Activated CD8-positive, alpha-beta memory T cell treated with anti-CD3 and anti-CD28 coated beads for 1 hour (primary cell): Measurements from ENCODE around the gene COX7A2L.
"Not testable (repeated sequence)": the region's sequence is repeated elsewhere in the genome, so short reads cannot be mapped to it uniquely, and the experiment has no call there.

Experiments used
- DNase-seq, 2 donors: peaks; one replicate each; pipeline ENCODE4 v3.0.0-alpha.2; 2020; ENCODE audit warnings: low read depth in 1 of 2; ENCODE audit errors: extremely low read depth in 1 of 2

The COX7A2L gene

DNA sequence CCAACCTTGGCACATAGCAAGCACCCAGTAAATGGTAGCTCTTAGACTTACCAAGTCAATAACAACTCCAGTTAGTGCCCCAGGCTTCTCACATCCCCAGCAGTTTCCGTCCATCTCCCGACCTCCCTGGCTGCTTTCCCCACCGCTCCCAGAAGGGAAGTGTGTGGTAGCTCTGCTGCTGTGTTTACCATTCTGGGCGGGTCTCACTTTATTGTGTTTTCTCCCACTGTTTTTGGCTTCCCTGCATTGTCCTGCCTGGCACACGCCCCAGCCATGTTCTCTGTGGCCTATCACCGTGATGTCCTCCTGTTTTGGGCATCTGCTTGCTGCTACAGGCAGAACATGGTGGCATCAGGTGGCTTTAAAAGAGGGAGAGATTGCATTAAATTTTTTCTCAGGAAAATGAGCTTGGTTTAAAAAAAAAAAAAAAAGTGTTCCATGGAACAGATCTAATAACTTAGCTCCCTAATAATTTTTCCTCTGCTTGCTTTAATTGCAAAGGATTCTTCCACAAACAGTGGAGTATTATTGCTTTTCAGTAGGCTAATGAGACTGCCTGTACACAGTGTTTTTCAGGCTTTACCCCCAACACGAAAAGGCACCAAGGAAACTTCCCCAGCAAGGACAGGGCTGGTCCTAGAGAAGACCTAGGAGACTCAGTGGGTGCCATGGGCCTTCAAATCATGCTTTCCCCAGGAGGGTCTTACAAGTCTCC is 8.0 kb upstream of the COX7A2L start:
- no peak for DNase-seq

DNA sequence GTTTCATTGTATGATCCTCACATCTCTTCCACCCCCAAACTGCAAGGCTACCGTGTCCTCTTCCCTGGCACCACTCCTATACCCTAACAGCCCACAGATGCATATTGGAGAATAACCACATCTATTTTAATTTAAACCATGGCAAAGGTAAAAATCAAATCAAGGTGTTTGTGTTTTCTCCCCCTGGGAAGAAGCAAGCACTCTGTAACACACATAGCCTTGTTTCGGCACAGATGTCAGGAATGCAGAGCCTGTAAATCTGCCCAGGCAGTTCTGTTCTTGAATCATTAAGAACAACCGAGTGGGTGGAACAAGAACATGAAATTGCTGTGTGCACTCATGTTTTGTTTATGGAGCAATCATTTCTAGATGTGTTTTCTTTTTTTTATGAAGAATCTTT is 6.8 kb upstream of the COX7A2L start:
- no peak for DNase-seq

DNA sequence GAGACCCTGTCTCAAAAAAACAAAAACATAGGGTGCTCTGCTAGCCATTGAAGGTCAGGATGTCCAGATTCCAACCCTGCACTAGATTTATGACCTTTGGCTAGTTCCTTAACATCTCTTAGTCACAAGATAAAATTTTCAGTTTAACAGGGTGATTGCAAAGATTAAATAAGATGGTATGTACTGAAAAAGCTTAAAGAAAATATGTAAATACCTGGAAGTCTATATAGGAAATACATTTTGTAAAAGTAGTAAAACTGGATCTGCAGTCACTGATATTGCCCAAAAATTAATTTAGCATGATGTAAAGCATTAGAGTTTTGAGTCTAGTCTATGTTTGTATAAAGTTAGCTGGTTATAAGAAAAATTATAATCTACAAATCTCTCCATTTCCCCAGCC is 5.4 kb upstream of the COX7A2L start:
- no peak for DNase-seq

DNA sequence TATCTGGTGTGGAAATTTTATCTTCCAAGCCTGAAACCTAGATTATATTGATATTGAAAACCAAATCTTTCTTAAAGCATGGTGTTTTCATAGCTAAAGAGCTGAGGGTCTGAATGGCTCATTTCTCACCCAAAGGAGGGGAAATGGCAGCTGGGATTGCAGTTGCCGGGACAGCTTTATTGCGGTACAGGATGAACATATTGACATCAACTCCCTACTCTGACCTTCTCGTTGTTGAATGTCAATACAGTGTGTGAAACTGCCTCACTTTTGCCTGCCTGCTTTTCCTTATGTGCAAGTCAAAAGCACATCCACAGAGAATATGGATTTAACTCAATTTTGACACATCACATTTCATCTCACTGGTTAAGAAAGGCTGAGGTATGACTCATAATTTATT is 3.6 kb upstream of the COX7A2L start:
- DNase-seq: no peak

DNA sequence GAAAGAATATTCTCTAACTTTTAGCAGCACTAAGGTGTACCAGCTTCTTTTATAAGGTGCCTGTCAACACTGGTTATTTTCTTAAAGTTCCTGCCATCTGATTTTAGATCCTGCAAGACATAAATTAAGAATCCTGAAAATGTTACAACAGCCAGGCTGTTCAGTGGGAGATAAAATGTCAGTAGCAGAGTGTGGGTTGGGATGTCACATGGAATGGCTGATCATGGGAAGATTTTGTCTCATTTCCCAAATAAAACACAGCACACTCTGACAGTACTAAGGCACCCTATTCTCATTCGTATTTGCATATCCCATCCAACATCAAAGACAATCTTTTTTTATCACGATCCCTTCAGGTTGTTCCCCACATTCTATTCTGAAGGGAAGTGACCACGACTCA is 2.4 kb upstream of the COX7A2L start:
- DNase-seq: no peak

DNA sequence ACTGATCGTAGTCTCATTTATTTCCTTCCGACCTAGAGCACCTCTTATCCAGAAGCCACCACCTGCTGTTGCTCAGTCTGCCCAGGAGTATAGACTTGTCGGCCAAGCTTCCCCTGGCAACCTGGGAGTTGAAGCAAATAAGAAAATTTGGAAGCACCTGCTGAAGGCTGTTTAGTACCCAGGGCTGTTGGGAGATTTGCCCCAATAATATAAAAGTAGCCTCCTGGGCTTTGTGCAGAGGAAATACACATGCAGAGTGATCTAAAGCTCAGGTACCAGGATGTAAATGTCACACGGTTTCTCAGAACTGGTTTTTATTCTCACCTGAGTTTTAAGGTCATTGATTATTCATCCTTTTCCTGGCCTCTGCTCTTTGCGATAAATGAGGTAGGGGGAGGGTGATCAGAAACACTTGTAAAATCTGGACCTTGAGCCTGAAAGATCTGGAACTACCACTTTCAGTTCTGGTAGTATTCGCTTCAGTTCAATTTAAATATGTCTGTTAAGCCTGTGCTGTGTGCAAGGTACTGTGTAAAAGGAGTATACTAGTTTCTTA is 789 bp upstream of the COX7A2L start:
- DNase-seq: no peak

DNA sequence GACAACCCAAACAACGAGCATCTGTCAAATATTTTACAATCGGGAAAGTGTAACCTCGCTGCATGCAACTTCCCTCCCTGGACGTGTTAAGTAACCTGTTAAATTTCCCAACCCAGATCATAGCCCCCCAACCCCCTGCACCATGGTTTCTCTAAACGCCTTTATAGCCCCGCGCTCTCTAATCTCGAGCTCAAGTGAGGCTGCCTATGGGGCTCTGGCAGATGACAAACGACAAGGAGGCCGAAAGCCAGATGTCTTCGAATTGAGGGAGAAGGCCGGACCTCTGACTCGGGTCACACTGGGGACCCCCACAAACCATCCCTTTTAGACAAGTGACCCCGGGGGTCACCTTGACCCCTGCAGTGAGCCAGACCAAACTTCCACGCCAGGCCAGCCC is 526 bp downstream of the COX7A2L start:
- no peak for DNase-seq

DNA sequence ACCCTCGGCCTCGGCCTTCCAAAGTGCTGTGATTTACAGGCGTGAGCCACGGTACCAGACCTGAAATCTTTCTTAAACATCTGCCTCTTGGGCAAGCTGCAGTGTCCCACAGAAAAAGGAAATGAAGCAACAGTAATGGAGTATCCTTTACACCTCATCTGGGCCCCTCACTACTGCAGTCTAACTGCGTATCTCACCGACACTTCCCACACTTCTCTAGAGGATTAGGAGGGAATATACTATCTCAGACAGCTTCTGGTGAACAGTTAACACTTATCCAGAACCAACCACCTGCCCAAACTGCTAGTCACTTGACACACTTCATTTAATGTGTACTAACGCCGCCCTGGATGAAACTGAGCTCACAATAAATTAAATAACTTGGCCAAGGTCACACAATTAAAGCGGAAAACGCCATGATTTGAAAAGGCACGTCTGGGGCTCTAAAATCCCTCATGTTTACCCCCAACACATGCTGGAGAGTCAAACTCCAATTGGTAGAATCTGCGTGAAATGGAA is 993 bp downstream of the COX7A2L start:
- DNase-seq: no peak

DNA sequence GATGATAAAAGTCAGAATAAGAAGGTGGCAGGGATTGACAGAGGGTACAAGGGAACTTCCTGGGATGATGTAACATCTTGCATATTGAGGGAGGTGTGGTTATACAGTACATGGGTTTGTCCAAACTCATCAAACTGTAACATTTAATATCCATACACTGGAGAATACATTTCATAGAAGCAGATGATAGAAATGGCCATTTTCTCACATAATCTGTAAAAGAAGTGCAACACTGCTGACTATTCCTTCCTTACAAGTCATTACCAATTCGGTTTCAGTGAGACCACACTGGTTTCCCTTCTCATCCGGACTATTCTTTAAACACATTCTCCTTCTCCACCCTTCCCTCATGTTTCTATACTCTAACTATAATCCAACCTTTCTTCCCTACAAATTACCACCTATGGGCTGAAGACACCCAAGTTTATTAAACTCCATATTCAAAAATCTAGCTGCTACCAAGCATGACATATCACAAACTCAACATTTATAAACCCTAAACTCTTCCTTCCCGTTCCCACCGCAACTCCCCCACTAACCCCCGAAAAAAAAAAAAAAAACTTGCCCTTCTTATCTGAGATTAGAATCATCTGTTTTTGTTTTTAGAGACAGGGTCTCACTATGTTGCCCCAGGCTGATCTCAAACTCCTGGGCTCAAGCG is 1.6 kb downstream of the COX7A2L start:
- DNase-seq: no peak

DNA sequence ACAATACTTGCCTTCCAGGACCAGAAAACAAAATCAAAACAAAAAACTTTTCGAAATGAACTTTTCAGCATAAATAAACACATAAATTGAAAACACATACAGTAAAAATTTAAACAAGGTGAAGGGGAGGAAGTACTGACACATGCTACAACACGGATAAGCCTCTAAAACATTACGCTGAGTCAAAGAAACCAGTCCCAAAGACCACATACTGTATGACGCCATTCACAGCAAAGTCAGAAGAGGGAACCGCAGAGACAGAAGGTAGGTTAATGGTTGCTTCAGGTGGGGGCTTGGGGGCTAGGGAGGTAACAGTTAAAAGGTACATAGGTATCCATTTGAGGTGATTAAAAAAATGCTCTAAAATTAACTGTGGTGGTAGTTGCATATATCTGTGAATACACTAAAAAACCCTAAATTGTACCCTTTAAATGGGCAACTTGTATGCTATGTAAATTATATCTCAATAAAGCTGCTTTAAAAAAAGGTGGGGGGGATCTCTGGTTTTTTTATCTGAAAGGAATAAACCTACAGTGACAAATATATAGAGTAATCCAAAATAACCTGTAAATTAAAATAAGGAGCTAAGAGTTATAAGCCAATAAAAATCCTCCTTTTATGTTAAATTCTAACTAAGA is 7.1 kb downstream of the COX7A2L start:
- no peak for DNase-seq

DNA sequence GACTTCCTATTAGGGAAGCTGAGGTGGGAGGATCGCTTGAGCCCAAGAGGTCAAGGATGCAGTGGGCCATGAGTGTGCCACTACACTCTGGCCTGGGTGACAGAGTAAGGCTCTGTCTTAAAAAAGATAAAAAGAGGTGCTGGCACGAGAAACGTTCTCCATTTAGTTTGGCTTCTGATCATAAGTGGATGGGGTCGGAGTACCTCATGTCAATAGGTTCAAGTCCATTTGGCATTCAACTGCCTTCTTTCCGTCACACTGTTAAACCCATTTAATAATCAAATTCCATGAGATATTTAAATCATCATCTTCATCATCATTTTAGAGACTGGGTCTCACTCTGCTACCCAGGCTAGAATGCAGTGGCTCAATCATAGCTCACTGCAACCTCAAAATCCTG is 9.2 kb downstream of the COX7A2L start:
- DNase-seq: no peak

DNA sequence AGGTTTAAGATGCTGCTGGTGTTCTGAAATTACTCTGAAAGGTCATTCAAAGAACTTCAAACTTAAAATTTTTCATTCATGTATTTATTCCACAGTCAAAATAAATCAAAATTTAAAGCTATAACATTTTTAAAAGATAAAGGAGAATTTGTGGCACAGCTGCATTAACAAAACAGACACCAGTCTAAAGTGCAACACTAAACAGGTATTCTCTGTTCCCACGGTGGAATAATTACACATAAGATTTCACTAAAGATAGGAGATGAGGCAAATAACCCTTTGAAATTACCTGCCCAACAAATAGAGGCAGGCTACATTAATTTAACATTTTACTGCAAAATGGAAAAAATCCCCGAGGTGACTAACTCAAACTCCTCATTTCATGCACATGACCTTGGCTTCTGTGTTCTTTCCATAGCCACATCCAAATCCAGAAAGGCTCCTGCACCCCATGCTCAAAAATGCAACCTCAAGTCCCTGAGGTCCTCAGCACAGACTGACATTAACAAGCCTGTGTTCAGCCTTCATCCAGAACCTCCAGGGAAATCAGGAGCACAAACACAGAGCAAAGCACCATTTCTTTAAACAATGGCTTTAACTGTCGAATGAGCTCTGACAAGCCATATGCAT is 10.5 kb downstream of the COX7A2L start:
- no peak for DNase-seq

DNA sequence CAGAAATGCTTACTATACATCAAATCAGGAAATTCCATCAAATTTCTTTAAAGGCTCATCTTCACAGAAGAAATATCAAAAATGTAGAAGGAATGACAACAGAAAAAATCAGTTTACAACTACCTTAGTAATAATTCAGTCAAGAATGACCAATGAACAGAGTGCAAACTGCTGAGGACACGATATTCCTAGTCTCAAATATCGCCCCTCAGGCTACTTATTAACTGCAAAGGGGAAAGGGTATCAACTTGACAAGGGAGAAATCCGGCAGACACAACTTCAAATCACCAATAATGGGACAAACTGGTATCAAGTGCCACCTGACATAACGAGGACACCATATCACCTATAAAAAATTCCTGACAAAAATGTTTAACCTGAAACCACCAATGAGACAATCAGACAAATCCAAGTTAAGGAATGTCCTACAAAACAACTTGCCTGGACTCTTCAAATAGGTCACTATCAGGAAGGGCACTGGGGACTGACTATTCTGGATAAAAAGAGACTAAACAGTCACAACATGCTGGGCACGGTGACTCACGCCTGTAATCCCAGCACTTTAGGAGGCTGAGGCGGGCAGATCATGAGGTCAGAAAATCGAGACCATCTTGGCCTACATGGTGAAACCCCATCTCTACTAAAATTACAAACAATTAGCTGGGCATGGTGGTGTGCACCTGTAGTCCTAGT is 12.8 kb downstream of the COX7A2L start:
- DNase-seq: no peak

DNA sequence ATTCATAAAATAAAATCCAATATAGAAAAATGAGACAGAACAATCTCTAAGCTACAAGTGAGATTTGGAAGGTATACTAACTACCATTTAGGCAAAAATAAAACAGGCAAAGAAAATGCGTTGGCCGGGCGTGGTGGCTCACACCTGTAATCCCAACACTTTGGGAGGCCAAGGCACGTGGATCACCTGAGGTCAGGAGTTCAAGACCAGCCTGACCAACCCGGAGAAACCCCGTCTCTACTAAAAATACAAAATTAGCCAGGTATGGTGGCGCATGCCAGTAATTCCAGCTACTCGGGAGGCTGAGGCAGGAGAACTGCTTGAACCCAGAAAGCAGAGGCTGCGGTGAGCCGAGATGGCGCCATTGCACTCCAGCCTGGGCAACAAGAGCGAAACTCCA is 13.5 kb downstream of the COX7A2L start:
- not testable (repeated sequence) for DNase-seq

DNA sequence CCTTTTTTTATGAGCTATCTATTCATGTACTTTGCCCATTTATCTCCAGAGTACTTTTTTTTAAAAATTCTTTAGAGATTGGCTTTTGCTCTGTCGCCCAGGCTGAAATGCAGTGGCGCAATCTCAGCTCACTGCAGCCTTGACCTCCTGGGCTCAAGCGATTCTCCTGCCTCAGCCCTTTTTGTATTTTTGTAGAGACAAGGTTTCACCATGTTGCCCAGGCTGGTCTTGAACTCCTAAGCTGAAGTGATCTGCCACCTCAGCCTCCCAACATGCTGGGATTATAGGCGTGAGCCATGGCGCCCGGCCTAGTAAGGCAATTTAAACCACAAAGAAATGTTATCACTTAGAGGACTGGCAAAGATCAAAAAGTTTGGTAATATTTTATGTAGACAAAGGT is 14.2 kb downstream of the COX7A2L start:
- not testable (repeated sequence) for DNase-seq

DNA sequence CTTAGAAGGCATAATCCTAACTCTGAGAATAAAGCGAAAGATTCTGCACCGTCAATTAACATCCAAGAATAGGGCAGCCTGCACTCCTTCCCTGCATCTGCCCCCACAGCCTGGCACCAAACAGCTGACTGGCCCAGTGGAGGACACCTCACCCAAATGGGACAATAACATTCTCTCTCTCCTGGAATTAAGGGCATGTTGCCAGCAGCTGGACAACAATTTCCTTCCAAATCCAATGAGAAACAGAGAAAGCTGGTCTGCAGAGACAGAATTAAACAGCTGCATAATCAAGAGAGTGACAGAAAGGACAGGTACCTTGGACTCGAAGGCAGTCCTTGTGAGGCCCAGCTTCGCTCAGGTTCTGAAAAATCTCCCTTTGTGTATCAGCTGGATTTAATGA is 15.0 kb downstream of the COX7A2L start:
- no peak for DNase-seq

DNA sequence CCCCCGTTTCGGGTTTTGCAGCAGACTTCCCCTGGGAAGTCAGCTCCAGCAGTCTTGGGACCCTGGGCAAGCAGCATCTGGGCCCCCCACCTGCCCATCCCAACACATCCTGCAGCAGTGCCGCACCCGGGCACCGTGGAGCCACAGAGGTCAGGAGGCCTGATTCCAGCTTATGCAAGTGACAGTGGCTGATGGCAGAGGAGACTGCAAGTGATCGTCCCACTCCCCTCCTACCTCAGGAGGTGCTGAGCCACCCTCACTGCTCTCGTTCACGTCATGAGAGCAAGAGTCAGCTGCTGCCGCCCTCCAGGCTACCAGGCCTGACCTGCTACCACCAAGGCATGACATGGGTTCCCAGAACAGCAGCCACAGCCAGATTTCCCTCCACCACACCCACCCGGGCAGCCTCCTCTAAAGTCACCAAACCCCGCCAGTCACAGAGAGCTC is 18.2 kb downstream of the COX7A2L start:
- no peak for DNase-seq

DNA sequence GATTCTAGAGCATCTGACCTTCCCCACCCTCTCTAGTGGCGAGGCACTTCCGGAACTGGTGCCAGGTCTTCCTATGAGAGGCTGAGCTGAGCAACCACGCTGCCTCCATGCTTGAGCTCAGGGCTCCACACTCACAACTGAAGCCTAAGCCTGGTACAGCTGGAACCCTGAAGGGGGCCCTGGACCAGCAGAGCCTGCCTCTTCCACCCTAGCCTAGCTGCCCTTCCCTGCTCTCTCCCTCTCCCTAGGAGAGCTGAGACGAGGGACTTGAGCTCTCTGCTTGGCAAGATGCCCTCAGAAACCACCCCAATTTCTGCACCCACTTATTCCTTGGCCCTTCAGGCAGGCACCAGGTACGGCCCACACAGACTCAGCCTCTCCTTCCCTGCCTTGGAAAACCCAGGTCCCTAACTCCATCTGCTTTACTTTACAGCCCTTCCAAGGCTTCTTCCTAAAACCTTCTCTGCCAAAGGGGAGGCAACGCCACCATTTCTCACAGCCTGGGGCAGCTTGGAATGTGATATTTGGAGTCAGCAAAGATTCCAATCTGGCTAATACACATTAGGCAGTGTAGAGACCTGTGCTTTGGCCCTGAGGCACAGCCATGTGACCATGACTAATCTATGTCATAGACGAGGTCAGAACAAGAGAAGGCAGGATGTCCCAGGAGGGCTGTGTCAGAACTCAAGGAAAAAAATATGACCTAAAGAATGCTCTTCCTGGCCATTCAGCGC is 18.8 kb downstream of the COX7A2L start:
- no peak for DNase-seq

DNA sequence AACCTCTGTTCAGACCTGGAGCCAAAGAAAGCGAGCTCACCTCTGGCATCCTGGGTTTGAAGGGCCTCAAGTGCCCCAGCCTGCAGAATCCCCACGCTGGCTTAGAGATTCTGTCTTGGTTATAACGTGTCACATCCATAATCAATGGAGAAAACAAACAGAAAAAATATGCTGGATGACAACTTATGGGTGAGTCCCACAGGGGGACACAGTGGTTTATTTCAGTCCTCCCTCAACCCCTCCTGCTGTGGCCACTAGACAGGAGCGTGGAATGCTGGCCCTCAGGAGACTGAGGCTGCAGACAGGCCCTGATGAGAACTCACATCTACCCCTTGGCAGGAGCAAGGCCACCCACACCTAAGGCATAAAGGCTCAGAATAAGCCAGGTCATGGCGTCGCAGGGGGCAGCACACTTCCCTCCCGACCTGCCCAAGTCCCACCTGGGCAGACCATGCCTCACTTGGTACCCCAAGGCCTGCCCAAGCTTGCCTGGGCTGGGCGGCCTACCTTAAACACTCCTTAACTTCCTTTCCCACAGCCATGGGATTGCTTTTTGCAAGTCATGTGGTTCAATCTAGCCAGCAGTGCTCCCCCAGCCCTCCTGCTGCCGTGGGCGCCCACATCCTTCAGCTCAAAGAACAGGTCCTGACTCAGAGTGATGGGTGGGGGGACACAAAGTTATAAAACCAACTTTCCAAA is 19.9 kb downstream of the COX7A2L start:
- DNase-seq: no peak
